AG04449 (cell line): Measurements from ENCODE around the gene CEP131.

Source experiments
- CTCF ChIA-PET: fragments of 350-600 bp; formaldehyde crosslinking; extraction: SDS; loops from one replicate; lab custom pipeline; 2021; ENCODE audit warnings: antibody characterized with exemption; lab: Yijun Ruan, JAX
- POLR2A ChIA-PET: fragments of 400-600, 350-600 bp; formaldehyde crosslinking; extraction: SDS; loops from one replicate; lab custom pipeline; 2020; ENCODE audit warnings: antibody characterized with exemption, inconsistent platforms; lab: Yijun Ruan, JAX
- DNase-seq: peaks from one replicate; pipeline ENCODE4 v3.0.0-alpha.2; 2010; ENCODE audit warnings: low read depth, low spot score
- H3K4me3 ChIP-seq: 2 replicates; pipeline ENCODE4 v1.5.1; 2011; ENCODE audit warnings: low read depth, mild to moderate bottlenecking, control low read depth, low read length
- TF ChIP-seq, protein P1 (sequence below): IDR thresholded peaks from one replicate; pipeline ENCODE4 v1.5.1; 2011; ENCODE audit warnings: mild to moderate bottlenecking, moderate library complexity, low read length, control low read depth, inconsistent platforms; ENCODE audit not compliant: insufficient read depth; ENCODE audit errors: missing control alignments

The CEP131 gene

DNA sequence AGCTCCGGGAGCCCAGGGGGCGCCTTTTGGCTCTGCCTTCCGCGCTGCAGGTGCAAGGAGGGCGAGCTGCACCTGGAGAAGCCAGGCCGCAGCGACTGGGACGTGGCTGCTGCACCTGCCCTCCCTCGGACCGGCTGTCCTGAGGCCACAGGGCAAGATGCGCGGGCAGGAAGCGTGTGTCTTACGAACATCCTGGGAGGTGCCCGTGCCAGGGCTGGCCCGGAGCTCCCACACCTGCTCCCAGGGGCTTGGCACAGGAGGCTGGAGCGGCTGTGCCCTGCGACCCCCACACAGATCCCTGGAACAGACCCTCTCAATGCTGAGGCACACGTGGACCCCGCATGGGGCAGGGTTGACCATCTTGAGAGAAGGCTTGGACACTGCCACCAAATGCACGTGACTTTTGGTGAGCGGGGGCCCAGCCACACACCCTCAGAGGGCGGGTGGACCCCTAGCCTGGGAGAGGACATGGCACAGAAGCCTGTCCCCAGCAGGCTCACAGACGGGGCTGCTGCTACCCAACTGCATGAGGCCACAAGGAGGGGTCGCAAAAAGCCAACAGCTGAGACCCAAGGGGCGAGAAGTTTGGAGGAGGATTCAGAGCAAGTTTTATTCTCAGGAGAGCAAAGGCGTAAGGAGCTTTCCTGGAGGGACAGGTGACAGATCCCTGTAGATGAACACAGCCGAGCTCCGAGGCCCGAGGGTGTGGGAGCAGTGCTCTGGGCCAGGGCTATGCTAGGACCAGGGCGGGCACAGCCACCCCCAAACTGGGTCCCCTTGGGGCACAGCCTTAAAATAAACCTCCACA, 27.7 kb upstream of the CEP131 start:
- POLR2A ChIA-PET, result no interaction called here
- DNase-seq, result no peak
- CTCF ChIA-PET, result interaction anchor here (1.1 to 11.6 kb wide), 5 partner anchors 10 to 351 kb away, joined by 4 to 188 read pairs (median 5); no protein-coding TSS in a partner anchor
- TF ChIP-seq, protein P1, sequence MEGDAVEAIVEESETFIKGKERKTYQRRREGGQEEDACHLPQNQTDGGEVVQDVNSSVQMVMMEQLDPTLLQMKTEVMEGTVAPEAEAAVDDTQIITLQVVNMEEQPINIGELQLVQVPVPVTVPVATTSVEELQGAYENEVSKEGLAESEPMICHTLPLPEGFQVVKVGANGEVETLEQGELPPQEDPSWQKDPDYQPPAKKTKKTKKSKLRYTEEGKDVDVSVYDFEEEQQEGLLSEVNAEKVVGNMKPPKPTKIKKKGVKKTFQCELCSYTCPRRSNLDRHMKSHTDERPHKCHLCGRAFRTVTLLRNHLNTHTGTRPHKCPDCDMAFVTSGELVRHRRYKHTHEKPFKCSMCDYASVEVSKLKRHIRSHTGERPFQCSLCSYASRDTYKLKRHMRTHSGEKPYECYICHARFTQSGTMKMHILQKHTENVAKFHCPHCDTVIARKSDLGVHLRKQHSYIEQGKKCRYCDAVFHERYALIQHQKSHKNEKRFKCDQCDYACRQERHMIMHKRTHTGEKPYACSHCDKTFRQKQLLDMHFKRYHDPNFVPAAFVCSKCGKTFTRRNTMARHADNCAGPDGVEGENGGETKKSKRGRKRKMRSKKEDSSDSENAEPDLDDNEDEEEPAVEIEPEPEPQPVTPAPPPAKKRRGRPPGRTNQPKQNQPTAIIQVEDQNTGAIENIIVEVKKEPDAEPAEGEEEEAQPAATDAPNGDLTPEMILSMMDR, result no peak
- no peak overlapping the region for H3K4me3 ChIP-seq

GRCh38 chr17:81249223-81250040, 26.7 kb upstream of the CEP131 start:
- TF ChIP-seq, protein P1, result no peak
- ChIA-PET CTCF (interaction anchor here (1.4 to 11.6 kb wide), 3 partner anchors 9 to 352 kb away, joined by 4 to 188 read pairs (median 5); no protein-coding TSS in a partner anchor), POLR2A (no interaction called here)
- no peak overlapping the region for H3K4me3 ChIP-seq
- no peak for DNase-seq

DNA sequence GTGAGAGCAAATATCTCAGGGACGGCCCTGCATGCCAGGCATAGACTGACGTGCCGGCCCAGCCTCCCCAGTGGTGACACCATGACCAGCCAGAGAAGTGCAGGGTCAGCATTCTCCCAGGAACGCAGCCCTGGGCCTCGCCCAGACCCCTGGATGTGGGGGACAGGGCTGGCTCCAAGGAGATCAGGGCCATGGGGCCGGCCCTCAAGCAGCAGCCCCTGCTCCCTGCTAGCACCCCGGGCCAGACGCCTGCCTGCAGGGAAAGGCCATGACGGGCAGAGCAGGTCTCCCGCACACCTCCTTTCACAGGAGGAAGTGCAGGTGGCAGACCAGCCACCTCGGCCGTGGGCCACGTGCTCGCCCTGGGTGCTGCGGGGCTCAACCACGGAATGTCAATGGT, 25.9 kb upstream of the CEP131 start:
- POLR2A ChIA-PET, result no interaction called here
- no peak overlapping the region for H3K4me3 ChIP-seq
- DNase-seq, result no peak
- CTCF ChIA-PET, result interaction anchor here (1.7 kb wide), 1 partner anchor 236 kb away, joined by 5 read pairs; no protein-coding TSS in a partner anchor
- TF ChIP-seq, protein P1, result no peak

GRCh38 chr17:81247339-81247990, 24.7 kb upstream of the CEP131 start:
- DNase-seq, result no peak
- no peak overlapping the region for H3K4me3 ChIP-seq
- CTCF ChIA-PET, result interaction anchor here (1.7 kb wide), 1 partner anchor 237 kb away, joined by 5 read pairs; no protein-coding TSS in a partner anchor
- POLR2A ChIA-PET, result interaction anchor here (0.6 to 0.8 kb wide), 2 partner anchors 9 to 350 kb away, joined by 3 to 6 read pairs; partner anchors contain the start of genes NDUFAF8 and TEPSIN
- TF ChIP-seq, protein P1, result no peak

- TF ChIP-seq, protein P1, result no peak
- CTCF ChIA-PET, result interaction anchor here (0.6 to 1.7 kb wide), 4 partner anchors 8 to 992 kb away, joined by 3 to 5 read pairs (median 3); no protein-coding TSS in a partner anchor
- no peak overlapping the region for H3K4me3 ChIP-seq
- POLR2A ChIA-PET, result no interaction called here
- DNase-seq, result no peak
These were observed 24.0 kb upstream of the CEP131 start for GRCh38 chr17:81246679-81247338.
